Measurements from ENCODE around the gene LMTK3.

GRCh38 chr19:48493718-48494401 is 17.8 kb downstream of the LMTK3 start:
- TF ChIP-seq CTCF (IDR thresholded peaks at IDR 0.05; ENCODE audit: borderline replicate concordance, extremely low read depth, low read length, poor library complexity, severe bottlenecking) (no peak), EZH2 (IDR thresholded peaks at IDR 0.05; ENCODE audit: borderline replicate concordance, low read depth, low read length, severe bottlenecking) (no peak)

Data from DND-41 (cell line).